ENCODE results near the gene COL4A3.

GRCh38 chr2:227163998-227164762 is at the start of gene COL4A3, which contains the start of gene COL4A4:
- TF ChIP-seq CTCF (conservative IDR thresholded peaks at IDR 0.05) (no peak), ZFX (IDR thresholded peaks at IDR 0.05) (no peak)

Data from C4-2B (cell line).